ENCODE results near the gene ECT2.
A peak's percentile ranks its signal among the peaks of the same experiment; 100 is the strongest.
"Not testable (repeated sequence)": the region's sequence is repeated elsewhere in the genome, so short reads cannot be mapped to it uniquely, and the experiment has no call there.

Gene ECT2

DNA sequence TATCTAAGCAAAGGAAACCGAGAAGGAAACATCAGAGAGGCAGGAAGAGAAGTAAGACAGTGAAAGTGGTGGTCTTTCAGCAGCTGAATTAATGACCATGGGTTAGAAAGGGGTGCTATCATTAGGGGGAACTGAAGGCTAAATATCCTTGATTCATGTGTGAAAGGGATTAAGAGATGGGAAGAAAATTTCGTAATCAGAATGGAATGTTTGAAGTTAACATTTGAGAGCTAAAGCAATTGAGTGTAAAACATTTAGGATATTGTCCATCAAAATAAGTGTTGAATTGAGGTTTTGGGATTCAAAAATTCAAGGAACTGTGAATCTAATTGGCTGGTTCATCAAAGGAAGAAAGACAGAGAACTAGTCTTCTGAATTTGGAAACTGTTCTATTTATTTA, 4.1 kb upstream of the ECT2 start:
- Histone ChIP-seq H3K9me3 (ENCODE audit: control insufficient read depth, insufficient read depth, low read length) (no peaks in the 10 kb centered on the region), H3K27ac (ENCODE audit: low read length) (no peak overlapping the region), H3K4me1 (ENCODE audit: control insufficient read depth, insufficient read depth, low read length) (no peaks in the 10 kb centered on the region; the same call in 1 of the 2 replicates), H3K36me3 (ENCODE audit: control insufficient read depth, insufficient read depth, low read length) (no peaks in the 10 kb centered on the region), H3K27me3 (ENCODE audit: control insufficient read depth, insufficient read depth, low read length) (no peaks in the 10 kb centered on the region), H3K4me3 (ENCODE audit: low read length) (no peak overlapping the region)
- WGBS (ENCODE audit: insufficient coverage, insufficient read length), result no CpG with 5 or more reads among the region's 2 CpGs
- DNase-seq (ENCODE audit: low read depth, low spot score), result no peak

DNA sequence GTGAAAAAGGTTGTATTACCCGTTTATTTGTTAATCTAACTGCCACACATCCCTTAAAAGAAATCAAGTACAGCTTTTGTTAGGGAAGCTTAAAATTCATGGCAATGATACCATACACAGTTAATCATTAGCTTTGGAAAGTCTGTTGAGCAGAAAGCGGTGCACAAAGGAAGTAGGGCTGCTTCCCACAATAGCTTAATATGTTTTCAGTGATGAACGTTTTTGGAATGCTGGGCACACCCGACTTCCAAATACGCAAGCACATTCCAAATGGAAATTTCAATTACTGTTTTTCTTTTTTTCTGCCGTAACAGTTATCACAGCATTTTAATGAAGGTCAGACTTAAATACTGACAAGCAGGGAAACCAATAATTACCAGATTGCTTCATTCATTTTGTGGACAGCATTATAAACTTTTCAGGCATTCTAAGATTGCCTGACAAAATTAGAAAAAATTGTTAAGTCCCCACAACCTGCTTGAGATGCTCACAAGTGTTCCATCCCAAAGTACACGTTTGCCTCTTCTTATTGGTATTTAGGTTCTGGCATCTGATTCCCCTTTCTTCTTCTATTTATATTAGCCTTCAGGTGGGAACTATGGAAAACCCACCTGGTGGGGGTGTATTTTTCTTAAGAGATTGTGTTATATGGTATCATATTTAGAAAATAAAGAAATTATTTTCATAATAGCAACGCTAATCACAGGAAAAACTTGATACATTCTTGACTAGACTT, 1.1 kb upstream of the ECT2 start:
- no peak overlapping the region for H3K4me3 ChIP-seq (ENCODE audit: low read length)
- peaks cover 1% of the 10 kb centered on the region; the same call in 1 of the 2 replicates for H3K4me1 ChIP-seq (ENCODE audit: control insufficient read depth, insufficient read depth, low read length)
- DNase-seq (ENCODE audit: low read depth, low spot score), result no peak
- WGBS (ENCODE audit: insufficient coverage, insufficient read length), result no CpG with 5 or more reads among the region's 8 CpGs
- H3K9me3 ChIP-seq (ENCODE audit: control insufficient read depth, insufficient read depth, low read length), result no peaks in the 10 kb centered on the region
- no peak overlapping the region for H3K27ac ChIP-seq (ENCODE audit: low read length)
- H3K27me3 ChIP-seq (ENCODE audit: control insufficient read depth, insufficient read depth, low read length), result no peaks in the 10 kb centered on the region
- H3K36me3 ChIP-seq (ENCODE audit: control insufficient read depth, insufficient read depth, low read length), result no peaks in the 10 kb centered on the region

GRCh38 chr3:172750069-172750367, 508 bp upstream of the ECT2 start:
- H3K4me1 ChIP-seq (ENCODE audit: control insufficient read depth, insufficient read depth, low read length), result peaks cover 1% of the 10 kb centered on the region; the same call in 1 of the 2 replicates
- no CpG with 5 or more reads among the region's 9 CpGs for WGBS (ENCODE audit: insufficient coverage, insufficient read length)
- peak; percentile 5 for DNase-seq (ENCODE audit: low read depth, low spot score)

DNA sequence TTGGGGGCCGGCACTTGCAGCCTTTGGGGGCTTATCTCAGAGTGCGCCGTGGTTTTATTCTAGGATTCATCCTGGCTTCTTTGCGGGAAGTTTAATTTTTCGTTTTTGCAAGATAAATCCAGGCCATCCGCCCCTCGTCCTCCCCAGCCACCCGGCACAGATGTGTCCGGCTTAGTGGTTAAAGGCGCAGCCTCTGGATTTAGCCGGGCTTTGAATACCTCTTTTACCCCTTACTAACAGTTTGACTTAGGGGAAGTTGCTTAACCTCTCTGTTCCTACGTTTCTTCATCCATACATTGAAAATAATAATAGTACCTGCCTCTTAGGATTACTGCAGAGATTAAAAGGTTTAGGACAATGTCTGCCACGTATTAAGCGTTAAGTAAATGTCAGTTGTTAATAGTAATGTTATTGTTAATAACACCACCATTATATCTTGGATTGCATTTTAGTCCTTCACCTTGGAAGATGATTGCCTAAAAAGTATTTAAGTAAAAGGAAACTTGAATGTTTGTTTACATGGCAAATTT, 714 bp downstream of the ECT2 start:
- WGBS (ENCODE audit: insufficient coverage, insufficient read length), result no CpG with 5 or more reads among the region's 14 CpGs
- Histone ChIP-seq H3K4me3 (ENCODE audit: low read length) (peak overlapping the region; percentile 98), H3K9me3 (ENCODE audit: control insufficient read depth, insufficient read depth, low read length) (no peaks in the 10 kb centered on the region), H3K27me3 (ENCODE audit: control insufficient read depth, insufficient read depth, low read length) (no peaks in the 10 kb centered on the region), H3K36me3 (ENCODE audit: control insufficient read depth, insufficient read depth, low read length) (no peaks in the 10 kb centered on the region; the same call in 1 of the 2 replicates), H3K4me1 (ENCODE audit: control insufficient read depth, insufficient read depth, low read length) (peaks cover 1% of the 10 kb centered on the region; the same call in 1 of the 2 replicates), H3K27ac (ENCODE audit: low read length) (no peak overlapping the region)
- no peak for DNase-seq (ENCODE audit: low read depth, low spot score)

More at GRCh38 chr3:172750069-172750367, 508 bp upstream of the ECT2 start:
- Histone ChIP-seq H3K36me3 (ENCODE audit: control insufficient read depth, insufficient read depth, low read length) (no peaks in the 10 kb centered on the region), H3K27me3 (ENCODE audit: control insufficient read depth, insufficient read depth, low read length) (no peaks in the 10 kb centered on the region), H3K27ac (ENCODE audit: low read length) (no peak overlapping the region), H3K9me3 (ENCODE audit: control insufficient read depth, insufficient read depth, low read length) (no peaks in the 10 kb centered on the region), H3K4me3 (ENCODE audit: low read length) (peak overlapping the region; percentile 31; the same call in 1 of the 2 replicates)

- Histone ChIP-seq H3K36me3 (ENCODE audit: control insufficient read depth, insufficient read depth, low read length) (no peaks in the 10 kb centered on the region; the same call in 1 of the 2 replicates), H3K27me3 (ENCODE audit: control insufficient read depth, insufficient read depth, low read length) (no peaks in the 10 kb centered on the region), H3K27ac (ENCODE audit: low read length) (no peak overlapping the region), H3K4me3 (ENCODE audit: low read length) (no peak overlapping the region), H3K4me1 (ENCODE audit: control insufficient read depth, insufficient read depth, low read length) (peaks cover 1% of the 10 kb centered on the region; the same call in 1 of the 2 replicates), H3K9me3 (ENCODE audit: control insufficient read depth, insufficient read depth, low read length) (no peaks in the 10 kb centered on the region)
- WGBS (ENCODE audit: insufficient coverage, insufficient read length), result no CpG with 5 or more reads among the region's 1 CpG
- DNase-seq (ENCODE audit: low read depth, low spot score), result no peak
Observed at GRCh38 chr3:172752651-172753050, 2.1 kb downstream of the ECT2 start.

- peaks cover 3% of the 10 kb centered on the region; the same call in 1 of the 2 replicates for H3K36me3 ChIP-seq (ENCODE audit: control insufficient read depth, insufficient read depth, low read length)
- H3K27me3 ChIP-seq (ENCODE audit: control insufficient read depth, insufficient read depth, low read length), result no peaks in the 10 kb centered on the region
- peaks cover 1% of the 10 kb centered on the region; the same call in 1 of the 2 replicates for H3K4me1 ChIP-seq (ENCODE audit: control insufficient read depth, insufficient read depth, low read length)
- no peak overlapping the region for H3K4me3 ChIP-seq (ENCODE audit: low read length)
- WGBS (ENCODE audit: insufficient coverage, insufficient read length), result no CpG with 5 or more reads among the region's 1 CpG
- H3K9me3 ChIP-seq (ENCODE audit: control insufficient read depth, insufficient read depth, low read length), result no peaks in the 10 kb centered on the region
- DNase-seq (ENCODE audit: low read depth, low spot score), result no peak
- no peak overlapping the region for H3K27ac ChIP-seq (ENCODE audit: low read length)
Observed at GRCh38 chr3:172753125-172753524, 2.6 kb downstream of the ECT2 start.

DNA sequence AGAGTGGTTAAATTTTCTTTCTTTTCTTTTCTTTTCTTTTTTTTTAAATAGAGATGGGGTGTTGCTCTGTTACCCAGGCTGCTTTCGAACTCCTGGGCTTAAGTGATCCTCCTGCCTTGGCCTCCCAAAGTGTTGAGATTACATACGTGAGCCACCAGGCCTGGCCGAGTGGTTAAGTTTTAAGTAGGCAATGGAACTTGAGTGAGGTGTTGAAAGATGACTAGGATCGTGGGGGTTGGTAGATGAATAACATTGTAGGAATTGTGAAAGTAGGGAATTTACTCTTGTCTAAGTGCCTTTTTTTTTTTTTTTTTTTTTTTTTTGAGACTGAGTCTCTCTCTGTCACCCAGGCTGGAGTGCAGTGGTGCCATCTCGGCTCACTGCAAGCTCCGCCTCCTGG, 9.9 kb downstream of the ECT2 start:
- H3K27me3 ChIP-seq (ENCODE audit: control insufficient read depth, insufficient read depth, low read length); H3K36me3 ChIP-seq (ENCODE audit: control insufficient read depth, insufficient read depth, low read length); H3K27ac ChIP-seq (ENCODE audit: low read length); H3K4me3 ChIP-seq (ENCODE audit: low read length); H3K4me1 ChIP-seq (ENCODE audit: control insufficient read depth, insufficient read depth, low read length); H3K9me3 ChIP-seq (ENCODE audit: control insufficient read depth, insufficient read depth, low read length); DNase-seq (ENCODE audit: low read depth, low spot score): not testable (repeated sequence)
- WGBS (ENCODE audit: insufficient coverage, insufficient read length), result 100% methylated on average over 1 of the region's 6 CpGs

GRCh38 chr3:172766241-172766640, 15.7 kb downstream of the ECT2 start:
- Histone ChIP-seq H3K4me3 (ENCODE audit: low read length) (no peak overlapping the region), H3K36me3 (ENCODE audit: control insufficient read depth, insufficient read depth, low read length) (peaks cover 5% of the 10 kb centered on the region; the same call in 1 of the 2 replicates), H3K27ac (ENCODE audit: low read length) (no peak overlapping the region), H3K9me3 (ENCODE audit: control insufficient read depth, insufficient read depth, low read length) (no peaks in the 10 kb centered on the region), H3K27me3 (ENCODE audit: control insufficient read depth, insufficient read depth, low read length) (no peaks in the 10 kb centered on the region), H3K4me1 (ENCODE audit: control insufficient read depth, insufficient read depth, low read length) (no peaks in the 10 kb centered on the region)
- WGBS (ENCODE audit: insufficient coverage, insufficient read length), result no CpG with 5 or more reads among the region's 2 CpGs
- DNase-seq (ENCODE audit: low read depth, low spot score), result no peak

GRCh38 chr3:172766718-172767405, 16.3 kb downstream of the ECT2 start:
- H3K27ac ChIP-seq (ENCODE audit: low read length), result no peak overlapping the region
- H3K36me3 ChIP-seq (ENCODE audit: control insufficient read depth, insufficient read depth, low read length), result peaks cover 5% of the 10 kb centered on the region; the same call in 1 of the 2 replicates
- no peak overlapping the region for H3K4me3 ChIP-seq (ENCODE audit: low read length)
- no peak for DNase-seq (ENCODE audit: low read depth, low spot score)
- H3K9me3 ChIP-seq (ENCODE audit: control insufficient read depth, insufficient read depth, low read length), result no peaks in the 10 kb centered on the region
- H3K27me3 ChIP-seq (ENCODE audit: control insufficient read depth, insufficient read depth, low read length), result no peaks in the 10 kb centered on the region
- no CpG with 5 or more reads among the region's 10 CpGs for WGBS (ENCODE audit: insufficient coverage, insufficient read length)
- no peaks in the 10 kb centered on the region for H3K4me1 ChIP-seq (ENCODE audit: control insufficient read depth, insufficient read depth, low read length)

GRCh38 chr3:172770382-172770781, 19.9 kb downstream of the ECT2 start:
- H3K27me3 ChIP-seq (ENCODE audit: control insufficient read depth, insufficient read depth, low read length), result no peaks in the 10 kb centered on the region
- H3K27ac ChIP-seq (ENCODE audit: low read length), result no peak overlapping the region
- no peak for DNase-seq (ENCODE audit: low read depth, low spot score)
- WGBS (ENCODE audit: insufficient coverage, insufficient read length), result 100% methylated on average over 1 of the region's 1 CpG
- peaks cover 7% of the 10 kb centered on the region; the same call in 1 of the 2 replicates for H3K36me3 ChIP-seq (ENCODE audit: control insufficient read depth, insufficient read depth, low read length)
- H3K9me3 ChIP-seq (ENCODE audit: control insufficient read depth, insufficient read depth, low read length), result no peaks in the 10 kb centered on the region
- no peak overlapping the region for H3K4me3 ChIP-seq (ENCODE audit: low read length)
- H3K4me1 ChIP-seq (ENCODE audit: control insufficient read depth, insufficient read depth, low read length), result no peaks in the 10 kb centered on the region
